ENCODE measurements around the gene ORC5.
"Not testable (repeated sequence)": the region's sequence is repeated elsewhere in the genome, so short reads cannot be mapped to it uniquely, and the experiment has no call there.

Gene ORC5

DNA sequence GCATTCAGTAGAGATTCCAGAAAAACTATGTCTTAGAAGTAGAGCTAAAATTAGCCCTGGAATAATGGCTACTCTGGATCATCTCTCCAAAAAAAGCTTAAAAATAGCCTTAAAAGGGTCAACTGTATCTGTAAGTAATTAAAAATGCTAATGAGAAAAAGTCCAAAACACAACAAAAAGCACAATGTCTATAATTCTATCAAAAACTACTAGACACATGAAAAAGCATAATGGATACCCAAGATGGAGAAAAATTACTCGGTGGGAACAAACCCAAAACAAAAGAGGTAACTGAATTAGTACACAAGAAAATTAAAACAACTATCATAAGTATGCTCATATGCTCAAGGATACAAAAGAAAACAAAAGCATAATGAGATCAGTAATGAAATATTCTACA lies 15.4 kb downstream of the ORC5 start:
- DNase-seq: no peak

DNA sequence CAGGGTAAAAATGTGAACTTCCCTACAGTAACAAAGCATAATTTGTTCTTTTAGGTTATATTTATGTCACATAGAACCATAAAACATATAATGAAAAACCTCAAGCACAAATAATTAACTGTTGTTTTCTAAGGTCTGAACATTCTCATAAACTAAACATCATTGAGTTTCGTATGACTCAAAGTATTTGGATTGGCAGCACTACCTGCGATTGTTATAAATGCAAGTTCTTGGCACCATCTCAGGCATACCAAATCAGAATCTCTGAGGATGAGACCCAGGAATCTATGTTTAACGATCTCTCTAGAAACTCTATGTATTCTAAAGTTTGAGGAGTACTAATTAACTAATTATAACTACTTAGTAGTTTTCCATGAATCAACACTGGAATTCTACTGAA lies 22.5 kb downstream of the ORC5 start:
- DNase-seq: no peak

DNA sequence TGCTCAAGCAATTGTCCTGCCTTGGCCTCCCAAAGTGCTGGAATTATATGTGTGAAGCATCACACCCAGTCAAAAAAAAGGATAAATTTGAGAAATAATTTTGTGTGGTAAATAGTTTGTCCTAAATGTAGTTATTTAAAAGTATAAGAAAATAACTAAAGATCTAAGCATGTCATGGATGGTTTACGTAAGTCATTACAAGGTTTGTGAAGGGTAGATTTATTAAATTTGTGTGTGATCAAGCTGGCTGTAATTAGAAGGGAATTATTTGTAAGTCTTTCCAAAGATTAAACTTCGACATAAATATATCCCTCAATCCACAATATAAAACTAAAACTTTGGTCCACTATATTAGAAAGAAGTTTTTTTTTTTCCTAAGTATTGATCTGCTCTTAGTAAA lies 28.6 kb downstream of the ORC5 start:
- DNase-seq: no peak

DNA sequence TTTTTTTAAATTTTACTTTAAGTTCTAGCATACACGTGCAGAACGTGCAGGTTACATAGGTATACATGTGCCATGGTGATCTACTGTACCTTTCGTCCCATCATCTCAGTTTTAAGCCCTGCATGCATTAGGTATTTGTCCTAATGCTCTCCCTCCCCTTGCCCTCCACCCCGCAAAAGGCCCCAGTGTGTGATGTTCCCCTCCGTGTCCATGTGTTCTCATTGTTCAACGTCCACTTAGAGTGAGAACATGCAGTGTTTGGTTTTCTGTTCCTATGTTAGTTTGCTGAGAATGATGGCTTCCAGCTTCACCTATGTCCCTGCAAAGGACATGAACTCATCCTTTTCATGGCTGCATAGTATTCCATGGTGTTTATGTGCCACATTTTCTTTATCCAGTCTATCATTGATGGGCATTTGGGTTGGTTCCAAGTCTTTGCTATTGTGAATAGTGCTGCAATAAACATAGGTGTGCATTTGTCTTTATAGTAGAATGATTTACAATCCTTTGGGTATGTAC lies 30.2 kb downstream of the ORC5 start:
- not testable (repeated sequence) for DNase-seq

DNA sequence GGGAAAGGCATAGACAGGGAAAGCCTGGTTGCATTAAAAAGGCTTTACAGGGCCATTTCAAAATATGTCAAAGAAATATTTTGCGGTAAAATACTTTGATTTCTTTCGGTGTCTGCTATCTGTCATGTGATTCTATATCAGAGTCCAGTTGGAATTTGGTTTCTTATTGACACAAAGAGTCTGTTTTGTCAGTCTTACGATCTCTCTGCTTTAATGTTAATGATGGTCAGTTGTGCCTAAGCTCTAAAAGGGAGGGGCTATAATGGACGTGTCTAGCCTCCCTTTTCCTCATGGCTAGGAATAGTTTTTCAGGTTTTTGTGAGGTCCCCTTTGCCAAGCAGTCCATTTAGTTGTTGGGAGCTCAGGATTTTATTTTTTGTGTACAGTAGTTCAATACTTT lies 31.5 kb downstream of the ORC5 start:
- DNase-seq: no peak

DNA sequence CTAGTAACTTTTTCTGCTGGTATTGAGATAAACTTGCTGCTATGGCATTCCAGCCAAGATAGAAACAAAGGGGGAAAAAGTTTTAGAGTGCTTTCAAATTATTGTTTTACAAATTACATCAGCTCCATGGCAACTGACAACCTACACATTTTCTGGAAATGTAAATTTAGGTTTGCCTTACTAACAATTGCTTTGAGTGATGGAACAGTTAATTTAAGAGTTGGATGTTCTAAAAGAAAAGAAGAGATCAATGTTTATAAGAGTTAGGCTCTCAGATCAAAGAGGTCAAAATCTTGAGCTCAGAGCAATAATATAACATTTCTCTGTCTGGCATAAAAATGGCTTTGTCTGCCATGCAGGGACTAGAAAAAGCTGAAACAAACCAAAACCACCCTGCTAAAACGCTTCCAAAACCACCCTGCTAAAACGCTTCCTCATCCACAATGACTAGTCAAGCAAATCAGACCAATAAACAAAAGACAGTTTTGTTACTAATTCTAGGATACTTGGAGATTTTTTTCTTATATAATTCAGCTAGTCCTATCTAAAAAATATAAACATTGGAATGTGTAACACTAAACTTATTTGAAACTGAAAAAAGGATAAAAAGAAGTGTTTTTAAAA lies 32.3 kb downstream of the ORC5 start:
- no peak for DNase-seq

DNA sequence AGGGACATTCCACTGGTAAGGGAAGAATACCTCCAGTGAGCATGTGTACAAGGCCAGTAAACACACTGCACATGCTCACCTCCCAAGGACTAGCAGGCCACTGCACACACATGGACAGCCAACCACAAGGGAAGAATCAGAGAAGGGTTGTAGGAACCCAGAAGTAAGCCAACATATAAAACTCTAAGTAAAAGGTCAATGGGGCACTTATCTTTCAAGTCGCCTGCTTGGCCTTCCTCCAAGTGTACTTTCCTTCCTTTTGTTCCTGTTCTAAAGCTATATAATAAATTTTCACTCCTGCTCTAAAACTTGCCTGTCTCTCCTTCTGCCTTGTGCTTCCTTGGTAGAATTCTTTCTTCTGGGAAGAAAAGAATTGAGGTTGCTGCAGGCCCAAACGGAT lies 33.0 kb downstream of the ORC5 start:
- DNase-seq: no peak

DNA sequence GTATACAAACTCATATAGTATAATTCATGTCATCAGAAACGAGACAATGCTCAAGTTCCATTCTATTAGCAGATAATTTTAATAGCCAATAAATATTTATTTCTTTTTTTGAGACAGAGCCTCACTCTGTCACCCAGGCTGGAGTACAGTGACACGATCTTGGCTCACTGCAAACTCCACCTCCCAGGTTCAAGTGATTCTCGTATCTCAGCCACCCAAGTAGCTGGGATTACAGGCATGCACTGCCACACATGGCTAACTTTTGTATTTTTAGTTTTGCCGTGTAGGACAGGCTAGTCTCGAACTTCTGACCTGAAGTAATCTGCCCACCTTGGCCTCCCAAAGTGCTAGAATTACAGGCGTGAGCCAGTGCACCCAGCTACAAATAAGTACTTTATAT lies 45.7 kb downstream of the ORC5 start:
- DNase-seq: no peak

DNA sequence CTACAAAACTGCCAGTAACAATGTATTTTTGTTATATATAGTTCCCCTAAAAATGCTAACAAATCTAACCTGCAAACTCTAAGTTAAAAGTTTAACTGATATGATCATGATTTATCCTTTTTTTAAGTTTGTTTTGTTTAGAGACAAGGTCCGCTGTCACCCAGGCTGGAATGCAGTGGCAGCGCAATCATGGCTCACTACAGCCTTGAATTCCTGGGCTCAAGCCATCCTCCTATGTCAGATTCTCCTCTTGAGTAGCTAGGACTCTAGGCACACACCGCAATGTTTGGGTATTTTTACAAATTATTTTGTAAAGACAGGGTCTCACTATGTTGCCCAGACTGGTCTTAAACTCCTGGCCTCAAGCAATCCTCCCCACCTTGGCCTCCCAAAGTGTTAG lies 46.6 kb downstream of the ORC5 start:
- no peak for DNase-seq

DNA sequence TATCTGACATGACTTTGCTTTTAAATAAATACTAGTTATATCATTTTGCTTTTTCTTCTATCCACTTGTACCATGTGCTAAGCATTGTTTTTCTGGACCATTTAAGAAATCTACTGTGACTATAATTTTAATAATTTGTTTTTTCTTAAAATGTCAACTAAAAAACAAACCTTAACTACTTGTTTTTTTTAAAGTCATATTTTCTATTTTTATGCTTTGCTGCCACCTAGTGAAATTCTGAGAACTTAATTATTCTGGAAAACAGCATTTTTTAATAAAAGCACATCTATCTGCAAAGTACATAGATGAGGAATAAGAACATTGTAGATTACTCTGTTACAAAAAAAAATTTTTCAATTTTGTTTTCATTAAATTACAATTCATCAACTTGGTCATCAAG lies 47.4 kb downstream of the ORC5 start:
- no peak for DNase-seq

DNA sequence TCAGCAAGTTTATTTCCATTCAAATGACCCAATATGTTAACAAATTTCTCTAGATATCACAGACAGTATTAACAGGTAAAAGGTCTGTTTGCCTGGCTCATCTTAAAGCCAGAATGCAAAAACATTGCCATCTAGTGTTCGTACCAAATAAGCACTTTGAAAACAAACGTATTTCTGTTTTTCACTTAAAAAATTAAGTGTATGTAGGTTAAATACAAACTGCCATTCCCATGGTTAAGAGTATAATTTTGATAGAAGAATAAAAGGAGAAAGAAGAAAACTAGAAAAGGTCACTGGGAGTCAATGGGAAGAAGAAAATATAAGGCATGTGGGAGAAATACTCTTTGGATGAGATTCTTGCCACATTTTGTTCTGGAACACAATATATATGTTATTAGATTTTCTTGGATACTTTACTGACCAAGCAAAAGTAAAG lies 51.0 kb downstream of the ORC5 start:
- no peak for DNase-seq

DNA sequence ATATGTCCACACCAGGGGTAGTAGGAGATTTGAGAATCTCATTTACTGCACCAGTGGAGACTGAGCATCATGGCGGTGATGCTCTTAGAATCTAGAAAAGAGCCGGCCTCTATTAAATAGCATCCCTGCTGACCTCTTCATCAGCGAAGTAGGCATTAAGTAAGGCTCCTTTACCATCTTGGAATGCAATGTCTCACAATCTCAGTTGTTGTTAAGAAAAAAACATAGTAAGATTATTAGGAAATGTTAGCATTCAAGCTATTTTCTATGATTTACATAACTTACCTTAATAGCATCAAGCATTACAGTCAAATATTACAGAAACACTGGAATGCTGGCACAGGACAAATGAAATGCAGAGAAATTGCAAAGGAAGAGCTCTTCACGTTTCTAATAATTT lies 54.5 kb downstream of the ORC5 start:
- no peak for DNase-seq

DNA sequence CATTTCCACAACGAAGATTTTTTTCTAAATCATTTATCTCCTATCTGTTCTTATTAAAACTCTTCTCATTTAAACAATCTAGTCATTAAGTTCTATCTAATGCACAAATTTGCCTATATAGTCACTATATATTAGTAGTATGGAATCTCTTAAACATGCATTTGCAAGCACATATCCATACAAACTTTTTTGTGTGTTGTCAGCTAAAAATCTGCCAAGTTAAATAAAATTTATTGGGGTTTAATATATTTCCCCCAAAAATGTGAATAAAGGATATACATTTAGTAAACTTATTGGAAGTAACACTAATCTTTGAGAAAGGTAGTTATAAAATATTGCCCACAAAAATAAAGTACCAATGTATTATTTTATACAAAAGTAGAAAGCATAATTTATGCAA lies 55.3 kb downstream of the ORC5 start:
- DNase-seq: no peak

DNA sequence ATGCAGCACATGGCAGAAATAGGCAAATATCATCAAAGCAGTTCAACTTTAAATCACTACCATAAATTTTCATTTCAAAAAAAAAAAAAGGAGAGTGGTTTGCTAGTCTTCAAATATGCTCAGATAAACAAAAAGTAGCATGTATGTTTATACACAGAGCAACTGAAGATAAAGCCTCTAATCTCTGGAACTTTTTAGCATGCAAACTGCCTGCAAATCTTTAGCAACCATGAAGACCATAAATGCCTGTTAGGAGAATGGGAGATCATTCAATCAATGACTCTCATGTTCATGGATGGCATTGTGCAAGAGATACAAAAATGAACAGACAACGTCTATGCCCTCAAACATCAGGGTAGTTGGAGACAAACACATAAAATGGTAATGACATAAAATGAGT lies 57.3 kb downstream of the ORC5 start:
- DNase-seq: no peak

DNA sequence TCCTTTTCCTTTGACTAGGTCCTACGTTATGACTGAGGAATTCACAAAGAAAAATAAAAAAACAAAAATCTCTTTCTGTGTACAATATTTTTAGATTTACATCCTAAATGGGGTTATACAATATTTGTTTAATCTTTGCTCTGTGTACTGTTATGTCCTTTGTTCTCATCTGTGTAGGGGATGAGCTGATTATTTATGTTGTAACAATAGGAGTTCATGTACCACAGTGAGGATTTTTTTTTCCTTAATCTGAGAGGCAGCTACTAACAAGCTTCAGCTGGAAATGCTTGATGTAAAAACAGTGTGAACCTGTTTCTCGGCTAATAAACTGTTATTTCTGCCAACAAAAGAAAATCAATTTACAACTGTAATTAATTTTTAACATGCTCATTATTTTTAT lies 58.0 kb downstream of the ORC5 start:
- no peak for DNase-seq

DNA sequence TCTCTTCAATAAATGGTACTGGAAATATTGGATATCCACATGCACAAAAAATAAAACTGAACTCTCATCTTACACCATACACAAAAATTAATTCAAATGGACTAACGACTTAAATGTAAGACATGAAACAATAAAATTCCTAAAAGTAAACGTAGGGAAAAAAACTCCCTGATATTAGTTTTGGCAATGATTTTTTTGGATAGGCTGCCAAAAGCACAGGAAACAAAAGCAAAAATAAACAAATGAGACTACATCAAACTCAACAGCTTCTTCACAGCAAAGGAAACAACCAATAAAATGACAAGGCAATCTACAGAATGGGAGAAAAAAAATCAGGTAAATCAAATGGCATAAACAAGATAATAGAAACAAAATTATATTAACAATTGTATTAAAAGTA lies 65.7 kb downstream of the ORC5 start:
- no peak for DNase-seq

DNA sequence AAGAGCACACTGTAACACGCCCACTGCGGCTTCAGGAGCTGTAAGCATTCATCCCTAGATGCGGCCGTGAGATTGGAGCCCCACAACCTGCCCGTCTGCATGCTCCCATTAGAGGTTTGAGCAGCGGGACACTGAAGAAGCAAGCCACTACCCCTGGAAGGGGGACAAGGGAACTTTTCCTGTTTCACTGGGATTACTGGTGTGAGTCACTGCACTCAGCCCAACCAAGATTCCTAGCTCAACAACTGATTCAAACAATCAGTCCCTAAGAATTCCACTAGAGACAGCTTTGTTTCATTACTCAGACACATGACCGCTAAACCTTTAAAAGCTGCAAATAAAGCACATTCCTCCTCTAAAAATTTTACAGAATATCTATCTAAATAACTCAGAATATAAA lies 69.8 kb downstream of the ORC5 start:
- DNase-seq: no peak

DNA sequence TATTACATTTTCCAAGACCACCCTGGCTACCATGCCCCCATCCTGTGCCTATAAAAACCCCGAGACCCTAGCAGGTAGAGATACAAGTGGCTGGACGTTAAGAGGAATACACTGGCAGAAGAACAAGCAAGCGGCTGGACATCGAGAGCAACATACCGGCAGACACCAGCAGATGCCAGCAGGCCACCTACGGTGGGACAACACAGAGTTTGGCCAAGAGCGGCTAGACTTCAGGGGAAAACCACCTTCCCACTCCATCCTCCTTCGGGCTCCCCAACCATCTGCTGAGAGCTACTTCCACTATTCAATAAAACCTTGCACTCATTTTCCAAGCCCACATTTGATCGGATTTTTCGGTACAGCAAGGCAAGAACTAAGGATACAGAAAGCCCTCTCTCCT lies 70.3 kb downstream of the ORC5 start:
- no peak for DNase-seq

DNA sequence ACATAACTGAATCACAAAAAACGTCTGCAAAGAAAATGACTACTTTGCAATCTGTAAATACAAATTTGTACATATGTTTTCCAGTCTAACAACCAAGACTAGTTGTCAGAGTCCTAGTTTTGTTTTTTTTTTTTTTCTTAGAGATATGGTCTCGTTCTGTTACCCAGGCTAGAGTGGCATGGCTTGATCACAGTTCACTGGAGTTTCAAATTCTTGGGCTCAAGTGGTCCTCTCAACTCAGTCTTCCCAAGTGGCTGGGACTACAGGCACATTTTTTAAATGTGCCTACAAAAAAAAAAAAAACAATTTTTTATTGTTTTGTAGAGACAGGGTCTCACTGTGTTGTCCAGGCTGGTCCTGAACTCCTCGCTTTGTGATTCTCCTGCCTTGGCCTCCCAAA lies 70.8 kb downstream of the ORC5 start:
- no peak for DNase-seq

DNA sequence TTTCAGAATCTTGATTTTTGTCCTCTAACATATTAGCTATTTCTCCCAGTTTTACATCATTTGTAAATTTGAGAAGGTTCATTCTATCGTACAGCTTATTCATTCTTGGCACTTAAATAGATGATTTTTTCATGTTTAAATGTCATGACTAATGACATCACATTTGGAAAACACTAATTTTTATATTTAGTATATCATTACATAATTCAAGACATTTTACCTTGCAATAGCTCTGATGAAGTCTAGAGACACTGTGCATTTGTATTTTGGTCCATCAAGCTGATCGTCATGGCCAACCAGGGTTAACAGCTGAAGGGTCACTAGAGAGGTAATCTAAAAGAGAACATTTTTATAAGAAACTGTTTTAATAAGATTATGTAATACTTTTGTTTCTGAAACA lies 71.3 kb downstream of the ORC5 start:
- no peak for DNase-seq

DNA sequence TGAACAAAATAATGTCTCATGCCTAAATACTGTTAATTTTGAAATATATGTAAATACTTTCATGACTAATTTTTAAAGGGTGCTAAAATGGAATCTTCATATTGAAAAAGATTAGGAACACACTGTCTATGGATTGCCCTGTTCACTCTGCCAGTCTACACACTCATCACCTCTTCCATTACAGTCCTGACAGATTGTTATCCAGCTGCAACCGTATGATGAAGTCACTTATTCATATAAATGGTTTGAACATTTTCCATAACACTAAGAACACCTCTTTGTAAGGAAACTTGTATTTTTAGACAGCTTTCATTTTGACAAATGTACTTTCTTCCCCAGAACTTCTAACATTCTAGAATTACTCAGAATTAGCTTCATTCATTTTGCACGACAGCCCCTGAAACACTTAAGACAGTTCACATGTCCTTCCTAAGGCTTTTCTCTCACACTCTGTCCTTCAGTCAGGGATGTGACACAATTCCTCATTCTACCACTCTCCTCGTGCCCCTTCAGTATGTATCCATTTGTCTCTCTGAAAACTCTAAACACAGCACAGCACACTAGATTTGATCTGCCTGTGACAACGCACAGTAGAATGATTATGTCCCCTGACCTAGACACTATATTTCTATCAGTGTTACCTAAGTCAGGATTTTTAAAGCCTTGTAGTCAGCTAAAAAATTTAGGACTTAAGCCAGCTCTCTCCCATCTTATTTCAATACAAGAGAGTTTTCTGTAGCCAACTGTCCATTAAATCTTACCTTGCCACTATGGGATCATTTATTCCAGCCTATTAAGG lies 71.9 kb downstream of the ORC5 start:
- DNase-seq: no peak

DNA sequence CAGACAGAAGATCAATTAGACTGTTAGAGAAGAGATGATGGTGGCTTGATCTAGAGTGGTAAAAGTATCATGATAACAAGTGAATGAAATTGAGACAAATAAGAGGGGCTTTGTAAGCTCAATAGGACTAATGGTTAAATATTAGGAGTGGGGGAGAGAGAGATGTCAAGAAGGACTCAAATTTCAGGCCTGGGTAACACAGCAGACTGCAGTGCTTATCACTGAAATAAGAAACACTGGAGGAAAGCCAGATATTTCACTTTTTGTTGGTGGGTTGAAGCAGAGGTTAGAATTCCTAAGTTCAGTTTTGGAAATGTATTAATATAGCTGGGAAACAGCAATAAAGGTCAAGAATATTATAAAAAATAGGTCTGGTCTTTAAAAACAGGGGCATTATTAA lies 74.6 kb downstream of the ORC5 start:
- no peak for DNase-seq

DNA sequence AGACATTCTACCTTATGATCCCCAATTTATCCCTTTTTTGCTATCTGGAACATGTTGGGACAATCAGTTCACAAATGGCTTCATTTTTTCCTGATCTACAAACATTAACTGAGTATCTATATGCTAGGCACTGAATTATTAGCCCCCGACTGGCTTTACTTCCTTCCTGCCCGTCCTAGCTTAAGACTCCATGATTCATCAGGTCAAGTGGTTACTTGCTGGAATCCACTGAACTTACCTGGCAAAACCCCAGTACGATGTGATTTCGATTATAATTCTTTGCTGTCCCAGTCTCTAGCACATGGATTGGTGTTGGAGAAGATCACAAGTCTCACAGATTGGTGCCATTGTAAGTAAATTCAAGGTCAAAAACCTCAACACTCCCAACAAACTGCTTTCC lies 77.1 kb downstream of the ORC5 start:
- DNase-seq: no peak
